ENCODE measurements around the gene LYPLAL1.

The LYPLAL1 gene

DNA sequence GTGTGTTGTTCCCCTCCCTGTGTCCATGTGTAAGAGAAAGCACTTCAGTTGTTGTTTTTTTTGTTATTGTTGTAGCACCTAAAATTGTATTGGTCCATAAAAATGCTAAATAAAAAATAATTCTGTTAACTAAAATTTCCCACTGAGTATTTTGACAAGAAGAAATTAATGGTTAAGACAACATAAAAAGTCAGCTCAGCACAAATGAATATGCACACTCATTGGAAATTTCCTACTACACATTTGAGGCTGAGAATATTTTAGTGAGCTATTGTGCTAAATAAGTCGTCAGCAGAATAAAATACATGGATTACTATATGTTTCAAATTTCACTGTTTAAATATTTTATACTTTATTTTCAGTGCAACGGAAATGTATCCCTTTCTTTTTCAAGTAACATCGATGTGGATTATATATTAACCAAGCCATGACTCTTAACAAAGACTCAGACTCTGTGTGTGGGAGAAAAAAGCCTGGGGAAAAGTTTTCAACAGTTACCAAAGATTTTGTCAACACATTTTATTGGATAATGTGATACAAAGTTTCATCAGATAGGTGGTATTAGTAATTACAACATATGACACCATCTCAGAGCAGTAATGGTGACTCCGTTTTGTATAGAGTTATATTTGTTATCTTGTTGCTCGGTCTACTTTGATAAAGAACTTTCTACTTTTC, 63.4 kb downstream of the LYPLAL1 start:
- Histone ChIP-seq H3K9ac (ENCODE audit: low read length) (no peak overlapping the region), H3K23ac (ENCODE audit: low read length) (no peak overlapping the region), H4K91ac (ENCODE audit: low read depth, low read length) (no peak overlapping the region), H3K4me3 (ENCODE audit: low read depth, low read length) (no peak overlapping the region), H3K9me3 (ENCODE audit: insufficient read depth, low read depth, low read length) (no peaks in the 10 kb centered on the region), H2AK5ac (ENCODE audit: low read length) (no peak overlapping the region), H3K14ac (ENCODE audit: low read length) (no peak overlapping the region), H3K27me3 (ENCODE audit: insufficient read depth, low read length) (no peaks in the 10 kb centered on the region), H3K36me3 (ENCODE audit: control insufficient read depth in 1 of 2, insufficient read depth in 2 of 2, low read length in 2 of 2) (no peaks in the 10 kb centered on the region), H2BK5ac (ENCODE audit: low read depth, low read length, poor library complexity) (no peak overlapping the region), H3K4me1 (ENCODE audit: control insufficient read depth in 1 of 2, insufficient read depth in 2 of 2, low read length in 2 of 2) (no peaks in the 10 kb centered on the region), H2AFZ (ENCODE audit: insufficient read depth, low read length, poor library complexity) (no peak overlapping the region), H3K27ac (ENCODE audit: low read depth, low read length) (no peak overlapping the region), H3K79me2 (ENCODE audit: control insufficient read depth, insufficient read depth, low read length, poor library complexity) (no peaks in the 10 kb centered on the region), H3K18ac (ENCODE audit: low read length) (no peak overlapping the region), H2BK120ac (ENCODE audit: insufficient read depth, low read length, poor library complexity) (no peak overlapping the region), H3K4ac (ENCODE audit: low read depth, low read length) (no peak overlapping the region), H3K79me1 (ENCODE audit: low read length) (no peaks in the 10 kb centered on the region), H3K4me2 (ENCODE audit: low read length) (no peak overlapping the region), H2BK12ac (ENCODE audit: low read length) (no peak overlapping the region), H4K8ac (ENCODE audit: low read depth, low read length) (no peak overlapping the region), H4K12ac (ENCODE audit: low read depth, low read length) (no peak overlapping the region)
- no peak for DNase-seq
- WGBS (ENCODE audit: extremely low coverage, insufficient coverage, insufficient read length): no CpG with 5 or more reads among the region's 5 CpGs

DNA sequence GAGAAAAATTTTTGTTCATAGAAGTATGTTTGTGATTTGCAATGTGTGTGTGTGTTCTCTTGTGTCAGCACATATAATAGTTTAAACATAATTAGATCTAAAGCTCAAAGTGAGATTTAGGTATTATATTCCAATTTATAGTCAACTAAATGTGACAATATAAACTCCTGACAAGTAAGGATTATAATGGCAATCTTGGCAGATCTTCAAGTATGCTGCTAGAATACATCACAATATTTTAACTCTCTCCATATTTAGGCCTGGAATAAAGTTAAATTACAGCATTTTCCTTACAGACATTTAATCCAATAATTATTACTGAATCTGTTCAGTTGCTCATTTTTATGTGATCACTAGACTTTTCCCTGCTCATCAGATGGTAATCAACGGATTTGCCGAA, 65.8 kb downstream of the LYPLAL1 start:
- no peak overlapping the region for H2BK5ac ChIP-seq (ENCODE audit: low read depth, low read length, poor library complexity)
- H4K91ac ChIP-seq (ENCODE audit: low read depth, low read length): no peak overlapping the region
- H2BK120ac ChIP-seq (ENCODE audit: insufficient read depth, low read length, poor library complexity): no peak overlapping the region
- H3K36me3 ChIP-seq (ENCODE audit: control insufficient read depth in 1 of 2, insufficient read depth in 2 of 2, low read length in 2 of 2): peaks cover 0 to under 1% of the 10 kb centered on the region in 2 experiments
- no peak overlapping the region for H4K8ac ChIP-seq (ENCODE audit: low read depth, low read length)
- no peaks in the 10 kb centered on the region for H3K27me3 ChIP-seq (ENCODE audit: insufficient read depth, low read length)
- no peaks in the 10 kb centered on the region for H3K79me1 ChIP-seq (ENCODE audit: low read length)
- H3K4me1 ChIP-seq (ENCODE audit: control insufficient read depth in 1 of 2, insufficient read depth in 2 of 2, low read length in 2 of 2): no peaks in the 10 kb centered on the region
- H3K9ac ChIP-seq (ENCODE audit: low read length): no peak overlapping the region
- no peaks in the 10 kb centered on the region for H3K9me3 ChIP-seq (ENCODE audit: insufficient read depth, low read depth, low read length)
- H2AK5ac ChIP-seq (ENCODE audit: low read length): no peak overlapping the region
- H4K12ac ChIP-seq (ENCODE audit: low read depth, low read length): no peak overlapping the region
- H2AFZ ChIP-seq (ENCODE audit: insufficient read depth, low read length, poor library complexity): no peak overlapping the region
- DNase-seq: no peak
- H3K18ac ChIP-seq (ENCODE audit: low read length): no peak overlapping the region
- H3K27ac ChIP-seq (ENCODE audit: low read depth, low read length): no peak overlapping the region
- H3K79me2 ChIP-seq (ENCODE audit: control insufficient read depth, insufficient read depth, low read length, poor library complexity): no peaks in the 10 kb centered on the region
- no peak overlapping the region for H3K4ac ChIP-seq (ENCODE audit: low read depth, low read length)
- no peak overlapping the region for H3K23ac ChIP-seq (ENCODE audit: low read length)
- no peak overlapping the region for H3K4me3 ChIP-seq (ENCODE audit: low read depth, low read length)
- no peak overlapping the region for H3K14ac ChIP-seq (ENCODE audit: low read length)
- H2BK12ac ChIP-seq (ENCODE audit: low read length): no peak overlapping the region
- H3K4me2 ChIP-seq (ENCODE audit: low read length): no peak overlapping the region
- WGBS (ENCODE audit: extremely low coverage, insufficient coverage, insufficient read length): no CpG with 5 or more reads among the region's 2 CpGs

DNA sequence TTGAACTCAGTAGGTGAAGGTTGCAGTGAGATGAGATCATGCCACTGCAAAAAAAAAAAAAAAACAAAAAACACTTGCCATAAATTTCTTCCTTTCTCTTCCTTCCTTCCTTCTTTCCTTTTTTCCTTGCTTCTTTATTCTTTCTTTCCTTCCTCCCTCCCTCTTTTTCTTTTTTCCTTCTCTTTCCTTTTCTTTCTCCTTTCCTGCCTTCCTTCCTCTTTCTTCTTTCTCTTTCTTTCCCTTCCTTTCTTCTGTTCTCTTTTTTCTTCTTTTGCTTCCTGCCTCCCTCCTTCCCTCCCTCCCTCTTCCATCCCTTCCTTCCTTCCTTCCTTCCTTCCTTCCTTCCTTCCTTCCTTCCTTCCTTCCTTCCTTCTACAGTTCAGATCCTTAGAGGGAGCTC, 71.2 kb downstream of the LYPLAL1 start:
- Histone ChIP-seq H3K79me2 (ENCODE audit: control insufficient read depth, insufficient read depth, low read length, poor library complexity) (no peaks in the 10 kb centered on the region), H3K23ac (ENCODE audit: low read length) (no peak overlapping the region), H3K18ac (ENCODE audit: low read length) (no peak overlapping the region), H3K27me3 (ENCODE audit: insufficient read depth, low read length) (no peaks in the 10 kb centered on the region), H2BK120ac (ENCODE audit: insufficient read depth, low read length, poor library complexity) (no peak overlapping the region), H4K8ac (ENCODE audit: low read depth, low read length) (no peak overlapping the region), H2AFZ (ENCODE audit: insufficient read depth, low read length, poor library complexity) (no peak overlapping the region), H3K9ac (ENCODE audit: low read length) (no peak overlapping the region), H3K14ac (ENCODE audit: low read length) (no peak overlapping the region), H2AK5ac (ENCODE audit: low read length) (no peak overlapping the region), H3K36me3 (ENCODE audit: control insufficient read depth in 1 of 2, insufficient read depth in 2 of 2, low read length in 2 of 2) (peaks cover 0 to 2% of the 10 kb centered on the region in 2 experiments), H3K27ac (ENCODE audit: low read depth, low read length) (no peak overlapping the region), H3K4me1 (ENCODE audit: control insufficient read depth in 1 of 2, insufficient read depth in 2 of 2, low read length in 2 of 2) (no peaks in the 10 kb centered on the region), H2BK5ac (ENCODE audit: low read depth, low read length, poor library complexity) (no peak overlapping the region), H3K4me3 (ENCODE audit: low read depth, low read length) (no peak overlapping the region), H3K4me2 (ENCODE audit: low read length) (no peak overlapping the region), H4K91ac (ENCODE audit: low read depth, low read length) (no peak overlapping the region), H4K12ac (ENCODE audit: low read depth, low read length) (no peak overlapping the region), H2BK12ac (ENCODE audit: low read length) (no peak overlapping the region), H3K79me1 (ENCODE audit: low read length) (no peaks in the 10 kb centered on the region), H3K4ac (ENCODE audit: low read depth, low read length) (no peak overlapping the region), H3K9me3 (ENCODE audit: insufficient read depth, low read depth, low read length) (no peaks in the 10 kb centered on the region)
- no peak for DNase-seq

DNA sequence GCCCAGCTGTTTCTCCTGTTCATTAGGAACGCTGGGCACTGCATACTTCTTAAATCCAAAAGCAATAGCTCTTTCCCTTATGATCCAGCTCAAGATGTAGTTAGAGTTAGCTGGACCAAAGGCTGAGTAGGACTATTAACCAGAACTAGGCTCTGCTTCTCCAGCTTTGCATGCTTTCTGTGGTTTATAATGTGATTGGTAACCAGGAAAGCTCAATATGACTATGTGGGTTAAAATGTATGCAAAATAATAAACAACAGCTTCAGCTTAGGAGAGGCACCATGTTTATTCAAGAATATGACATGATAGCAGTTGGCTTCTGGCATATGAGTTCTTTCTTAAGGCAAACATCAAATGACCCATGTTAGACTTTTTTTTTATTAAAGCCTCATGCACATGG, 73.8 kb downstream of the LYPLAL1 start:
- no peaks in the 10 kb centered on the region for H3K79me2 ChIP-seq (ENCODE audit: control insufficient read depth, insufficient read depth, low read length, poor library complexity)
- no peak overlapping the region for H3K9ac ChIP-seq (ENCODE audit: low read length)
- DNase-seq: no peak
- H2BK5ac ChIP-seq (ENCODE audit: low read depth, low read length, poor library complexity): no peak overlapping the region
- H3K18ac ChIP-seq (ENCODE audit: low read length): no peak overlapping the region
- H3K23ac ChIP-seq (ENCODE audit: low read length): no peak overlapping the region
- no peaks in the 10 kb centered on the region for H3K79me1 ChIP-seq (ENCODE audit: low read length)
- H2AFZ ChIP-seq (ENCODE audit: insufficient read depth, low read length, poor library complexity): no peak overlapping the region
- H2BK120ac ChIP-seq (ENCODE audit: insufficient read depth, low read length, poor library complexity): no peak overlapping the region
- no peak overlapping the region for H4K8ac ChIP-seq (ENCODE audit: low read depth, low read length)
- no CpG with 5 or more reads among the region's 1 CpG for WGBS (ENCODE audit: extremely low coverage, insufficient coverage, insufficient read length)
- no peak overlapping the region for H2BK12ac ChIP-seq (ENCODE audit: low read length)
- peaks cover 0 to 2% of the 10 kb centered on the region in 2 experiments for H3K36me3 ChIP-seq (ENCODE audit: control insufficient read depth in 1 of 2, insufficient read depth in 2 of 2, low read length in 2 of 2)
- no peak overlapping the region for H4K91ac ChIP-seq (ENCODE audit: low read depth, low read length)
- no peak overlapping the region for H3K14ac ChIP-seq (ENCODE audit: low read length)
- H3K9me3 ChIP-seq (ENCODE audit: insufficient read depth, low read depth, low read length): no peaks in the 10 kb centered on the region
- no peaks in the 10 kb centered on the region for H3K27me3 ChIP-seq (ENCODE audit: insufficient read depth, low read length)
- H4K12ac ChIP-seq (ENCODE audit: low read depth, low read length): no peak overlapping the region
- no peak overlapping the region for H3K4me2 ChIP-seq (ENCODE audit: low read length)
- no peak overlapping the region for H2AK5ac ChIP-seq (ENCODE audit: low read length)
- H3K4me1 ChIP-seq (ENCODE audit: control insufficient read depth in 1 of 2, insufficient read depth in 2 of 2, low read length in 2 of 2): no peaks in the 10 kb centered on the region
- no peak overlapping the region for H3K4ac ChIP-seq (ENCODE audit: low read depth, low read length)
- H3K27ac ChIP-seq (ENCODE audit: low read depth, low read length): no peak overlapping the region
- no peak overlapping the region for H3K4me3 ChIP-seq (ENCODE audit: low read depth, low read length)

Measured in trophoblast cell (in vitro differentiated cells and primary cell).